Right atrium auricular region (tissue), 2 donors: ENCODE results near the gene TCHH. TPM values are rescaled to one million over a fixed set of nuclear protein-coding genes. Genes with fewer than 3 reads are reported as not detected.

Experiments
- DNase-seq: peaks from one replicate; pipeline ENCODE4 v3.0.0-alpha.2; 2019; ENCODE audit warnings: low spot score
- H3K27ac ChIP-seq, 2 donors: fragments of 200-600 bp; sonication (generic); 1 replicate in 1 of 2; 2 replicates in 1 of 2; pipeline ENCODE4 v1.5.1; 2016 to 2019
- H3K27me3 ChIP-seq, 2 donors: fragments of 200-600 bp; sonication (generic); one replicate each; pipeline versions ENCODE4 v1.5.1 to v1.6.0; 2017 to 2019
- H3K36me3 ChIP-seq: fragments of 200-600 bp; sonication (generic); one replicate; pipeline ENCODE4 v1.5.1; 2016
- H3K4me1 ChIP-seq, 2 donors: fragments of 200-600 bp; sonication (generic); one replicate each; pipeline versions ENCODE4 v1.5.1 to v1.6.0; 2017 to 2019
- H3K4me3 ChIP-seq, 2 donors: fragments of 200-600 bp; sonication (generic); 1 replicate in 1 of 2; 2 replicates in 1 of 2; pipeline ENCODE4 v1.5.1; 2017 to 2019; ENCODE audit warnings: mild to moderate bottlenecking in 1 of 2, moderate library complexity in 1 of 2
- H3K9me3 ChIP-seq, 2 donors: fragments of 200-600 bp; sonication (generic); one replicate each; pipeline ENCODE4 v1.5.1; 2019
- CTCF ChIP-seq, 2 donors: fragments of 200-600 bp; sonication (generic); IDR thresholded peaks; one replicate each; pipeline ENCODE4 v1.5.1; 2019; ENCODE audit warnings: antibody characterized with exemption in 2 of 2
- total RNA-seq, 2 donors: library from RNA; depleted of rRNA; stranded (reverse); fragments of >200 nt; gene quantifications; one replicate each; pipeline ENCODE4 v1.1.0, GENCODE V29; 2016

Gene TCHH
- total RNA-seq = under 1 TPM; 0.04 to 0.12 TPM

- H3K4me3 ChIP-seq = no peak within 1 kb of the TSS
- DNase-seq = no peak
- H3K27ac ChIP-seq = no peak within 1 kb of the TSS
- TF ChIP-seq CTCF (IDR thresholded peaks at IDR 0.05) = no peak
- H3K9me3 ChIP-seq = no peaks in the 10 kb centered on the region
- H3K36me3 ChIP-seq = no peaks in the 10 kb centered on the region
- H3K4me1 ChIP-seq = peaks cover 0 to 25% of the 10 kb centered on the region in 2 donors
- peaks cover 13 to 22% of the 10 kb centered on the region in 2 donors for H3K27me3 ChIP-seq
Measured at GRCh38 chr1:152115344-152115743, at the start of gene TCHH. Gene TCHH (minus strand): TSS chr1:152115444. CDS start chr1:152114080, 1,364 bp downstream.

GRCh38 chr1:152164517-152165136 is 49.4 kb upstream of the TCHH start:
- Histone ChIP-seq H3K9me3 (no peaks in the 10 kb centered on the region), H3K27ac (no peak overlapping the region), H3K36me3 (no peaks in the 10 kb centered on the region), H3K27me3 (no peaks in the 10 kb centered on the region), H3K4me3 (no peak overlapping the region), H3K4me1 (peaks cover 0 to 29% of the 10 kb centered on the region in 2 donors)
- TF ChIP-seq CTCF (IDR thresholded peaks at IDR 0.05) = no peak
- DNase-seq = no peak

- no peak for TF ChIP-seq CTCF (IDR thresholded peaks at IDR 0.05)
- DNase-seq = no peak
- Histone ChIP-seq H3K27ac (no peak overlapping the region), H3K9me3 (no peaks in the 10 kb centered on the region), H3K36me3 (no peaks in the 10 kb centered on the region), H3K4me1 (peaks cover 0 to 18% of the 10 kb centered on the region in 2 donors), H3K27me3 (no peaks in the 10 kb centered on the region), H3K4me3 (no peak overlapping the region)
Measured at GRCh38 chr1:152162792-152163463, 47.7 kb upstream of the TCHH start.

GRCh38 chr1:152160576-152160975 is 45.3 kb upstream of the TCHH start:
- Histone ChIP-seq H3K27me3 (no peaks in the 10 kb centered on the region), H3K36me3 (no peaks in the 10 kb centered on the region), H3K9me3 (no peaks in the 10 kb centered on the region), H3K4me3 (no peak overlapping the region), H3K4me1 (peaks cover 0 to 11% of the 10 kb centered on the region in 2 donors), H3K27ac (no peak overlapping the region)
- no peak for TF ChIP-seq CTCF (IDR thresholded peaks at IDR 0.05)
- DNase-seq = no peak

GRCh38 chr1:152159144-152159543 is 43.9 kb upstream of the TCHH start, which contains the start of gene RPTN:
Gene RPTN (minus strand): TSS chr1:152159228. CDS start chr1:152157889, 1,339 bp downstream.
- no peak for TF ChIP-seq CTCF (IDR thresholded peaks at IDR 0.05)
- Histone ChIP-seq H3K27ac (no peak within 1 kb of the TSS), H3K36me3 (no peaks in the 10 kb centered on the region), H3K4me3 (no peak within 1 kb of the TSS), H3K4me1 (peaks cover 0 to 11% of the 10 kb centered on the region in 2 donors), H3K9me3 (no peaks in the 10 kb centered on the region), H3K27me3 (no peaks in the 10 kb centered on the region)
- DNase-seq = no peak
